Stimulated activated CD8-positive, alpha-beta memory T cell treated with anti-CD3 and anti-CD28 coated beads, Interleukin-4, amount 100 ng/mL, for 48 hours (primary cell): ENCODE measurements around the gene C1orf21.
"Not testable (repeated sequence)": the region's sequence is repeated elsewhere in the genome, so short reads cannot be mapped to it uniquely, and the experiment has no call there.

ENCODE experiments used
- DNase-seq: peaks from one replicate; pipeline ENCODE4 v3.0.0-alpha.2; 2020

C1orf21 gene

DNA sequence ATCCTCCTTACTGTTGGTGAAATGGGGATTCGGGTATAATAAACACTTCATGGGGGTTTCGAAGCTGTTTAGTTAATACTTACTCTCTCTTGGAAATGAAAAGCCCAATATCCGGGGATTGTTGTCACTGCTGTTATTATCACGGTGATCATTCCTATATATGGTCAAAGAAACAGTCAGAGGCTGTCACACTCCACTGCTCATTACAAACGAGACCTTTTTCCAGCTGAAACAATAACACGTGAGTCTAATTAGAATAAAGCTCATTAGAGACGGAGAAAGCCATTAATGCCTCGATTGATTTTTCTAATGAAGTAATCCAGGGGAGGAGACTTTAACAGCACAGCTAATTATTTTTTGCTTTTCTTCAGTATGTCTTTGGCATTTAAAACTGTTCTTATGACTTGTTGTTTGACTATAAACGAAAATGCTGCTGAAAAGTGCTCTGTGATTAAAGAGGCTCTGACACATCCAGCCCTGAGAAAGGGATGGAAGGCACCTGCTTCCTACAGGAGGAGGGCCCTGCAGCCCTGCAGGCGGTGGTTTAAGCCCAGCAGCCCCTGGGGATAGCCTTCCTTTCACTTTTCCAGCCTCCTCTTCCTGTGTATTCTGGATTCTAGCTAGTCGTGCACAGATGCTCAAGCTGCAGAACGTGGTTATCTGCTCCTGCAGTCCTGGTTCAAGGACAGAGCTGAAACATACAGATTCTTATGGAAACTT is 224.2 kb downstream of the C1orf21 start:
- no peak for DNase-seq

DNA sequence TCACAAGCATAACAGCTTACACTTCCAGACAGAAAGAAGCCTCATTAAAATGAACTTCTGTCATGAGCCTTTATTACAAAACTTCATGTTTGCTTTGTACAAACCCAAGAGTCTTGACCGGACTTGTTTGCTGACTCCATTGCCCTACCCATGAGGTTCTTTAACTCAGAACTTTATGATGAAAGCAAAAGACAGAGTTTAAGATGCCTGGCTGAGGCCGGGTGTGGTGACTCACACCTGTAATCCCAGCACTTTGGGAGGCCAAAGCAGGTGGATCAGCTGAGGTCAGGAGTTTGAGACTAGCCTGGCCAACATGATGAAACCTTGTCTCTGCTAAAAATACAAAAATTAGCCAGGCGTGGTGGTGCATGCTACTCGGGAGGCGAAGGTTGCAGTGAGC is 225.4 kb downstream of the C1orf21 start:
- DNase-seq, result not testable (repeated sequence)

DNA sequence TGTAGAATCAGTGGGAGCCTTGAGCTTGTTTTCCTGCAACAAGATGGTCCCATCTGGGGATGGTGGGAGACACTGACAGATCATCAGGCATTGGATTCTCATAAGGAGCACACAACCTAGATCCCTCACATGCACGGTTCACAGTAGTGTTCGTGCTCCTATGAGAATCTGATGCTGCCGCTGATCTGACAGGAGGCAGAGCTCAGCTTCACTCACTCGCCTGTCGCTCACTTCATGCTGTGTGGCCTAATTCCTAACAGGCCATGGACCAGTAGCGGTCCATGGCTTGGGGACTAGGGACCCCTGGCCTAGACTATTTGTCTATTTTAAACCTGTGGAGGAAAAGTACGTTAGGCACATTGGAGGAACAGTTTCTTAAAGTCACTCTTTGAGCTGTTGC is 227.8 kb downstream of the C1orf21 start:
- no peak for DNase-seq

DNA sequence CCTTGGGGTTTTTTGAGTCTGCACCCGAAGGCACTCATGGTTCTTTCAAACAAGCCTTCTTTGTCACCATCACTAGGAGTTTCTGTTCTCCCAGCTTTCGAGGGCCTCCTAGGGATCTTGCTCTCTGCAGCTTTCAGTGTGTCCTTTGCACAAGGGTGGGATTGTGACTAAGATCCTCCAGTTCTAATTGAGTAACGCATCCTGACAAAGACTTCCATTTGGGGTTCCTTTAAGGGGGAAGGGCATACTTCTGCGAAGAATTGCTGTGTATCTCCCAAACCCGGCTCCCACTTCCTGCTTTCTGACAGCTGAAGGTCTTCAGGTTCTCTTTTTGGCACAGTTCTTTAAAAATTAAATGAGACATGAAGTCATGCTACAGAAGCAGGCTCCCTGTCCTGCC is 228.5 kb downstream of the C1orf21 start:
- no peak for DNase-seq

DNA sequence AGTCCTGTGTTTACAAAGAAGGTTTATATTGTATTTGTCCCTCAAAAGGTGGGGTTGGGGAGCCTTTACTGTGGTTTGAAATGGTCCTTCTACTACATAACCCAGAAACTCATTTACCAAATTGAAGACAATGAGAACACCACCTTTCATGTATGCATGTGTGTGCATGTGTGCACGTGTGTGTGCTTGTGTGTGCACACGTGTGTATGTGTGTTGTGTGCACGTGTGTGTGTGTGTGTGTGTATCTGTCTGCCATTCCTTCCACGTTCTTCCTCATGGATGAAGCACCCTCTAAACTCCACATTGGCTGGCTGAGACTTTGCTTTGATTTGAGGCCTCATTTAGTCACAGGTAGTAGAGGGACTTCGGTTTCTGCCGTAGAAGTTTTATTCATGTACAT is 229.7 kb downstream of the C1orf21 start:
- no peak for DNase-seq

DNA sequence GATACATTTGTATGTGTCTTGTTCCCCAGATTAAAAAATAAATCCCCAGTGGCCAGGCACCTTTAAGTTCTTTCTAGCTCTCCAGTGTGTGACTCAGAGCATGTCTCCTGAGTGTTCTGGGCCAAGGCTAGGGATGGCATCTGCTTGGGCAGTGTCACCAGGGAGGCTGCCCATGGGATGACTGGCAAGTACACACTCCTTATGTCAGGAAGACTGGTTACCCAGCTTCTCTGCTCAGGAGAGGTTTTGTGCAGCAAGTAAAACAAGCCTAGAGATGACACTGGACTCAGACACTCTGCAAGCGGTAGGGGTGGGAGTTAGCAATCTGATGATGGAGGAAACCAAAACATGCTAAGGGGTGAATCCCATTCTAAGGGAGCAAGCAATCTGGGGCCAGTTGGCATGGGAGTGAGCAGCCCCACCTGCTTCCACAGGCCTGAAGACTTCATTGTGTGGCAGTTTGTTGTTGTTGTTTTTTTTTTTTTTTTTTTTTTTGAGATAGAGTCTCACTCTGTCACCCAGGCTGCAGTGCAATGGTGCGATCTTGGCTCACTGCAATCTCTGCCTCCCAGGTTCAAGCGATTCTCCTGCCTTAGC is 230.7 kb downstream of the C1orf21 start:
- DNase-seq, result no peak

DNA sequence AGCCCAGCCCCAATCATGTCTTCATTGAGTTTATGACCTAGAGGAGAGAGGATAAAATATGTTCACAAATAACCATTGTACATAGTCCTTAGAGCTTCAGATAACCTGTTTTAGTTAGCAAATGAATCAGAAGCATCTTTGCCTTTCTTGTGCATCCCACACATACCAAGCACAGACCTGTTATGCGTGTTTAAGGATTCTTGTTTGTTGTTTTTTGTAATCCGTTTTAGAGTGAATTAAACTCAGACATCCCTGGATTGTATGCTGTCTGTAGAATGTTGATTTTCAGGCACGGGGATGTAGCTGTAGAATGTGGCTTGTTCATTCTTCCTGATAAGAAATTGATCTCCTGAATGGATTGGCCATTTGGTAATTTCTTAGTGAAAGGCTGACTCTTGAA is 232.0 kb downstream of the C1orf21 start:
- DNase-seq, result no peak

DNA sequence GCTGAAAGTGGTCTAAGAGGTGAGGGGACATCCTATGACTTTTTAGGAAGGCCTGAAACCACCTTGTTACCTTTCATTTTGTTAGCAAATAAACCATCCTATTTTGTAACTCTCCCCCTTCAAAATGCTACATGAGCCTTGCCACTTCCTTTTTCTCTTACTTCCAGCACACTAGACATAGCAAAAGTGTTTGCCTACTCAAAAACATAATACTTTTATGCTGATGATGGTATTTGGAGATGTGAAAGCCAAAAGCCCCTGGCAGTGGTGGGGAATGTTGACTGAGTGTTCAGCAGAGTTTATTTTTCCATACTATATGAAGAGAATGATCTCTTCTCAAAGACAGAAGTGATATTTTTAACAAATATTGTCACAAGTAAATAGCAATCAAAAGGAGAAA is 233.6 kb downstream of the C1orf21 start:
- no peak for DNase-seq

DNA sequence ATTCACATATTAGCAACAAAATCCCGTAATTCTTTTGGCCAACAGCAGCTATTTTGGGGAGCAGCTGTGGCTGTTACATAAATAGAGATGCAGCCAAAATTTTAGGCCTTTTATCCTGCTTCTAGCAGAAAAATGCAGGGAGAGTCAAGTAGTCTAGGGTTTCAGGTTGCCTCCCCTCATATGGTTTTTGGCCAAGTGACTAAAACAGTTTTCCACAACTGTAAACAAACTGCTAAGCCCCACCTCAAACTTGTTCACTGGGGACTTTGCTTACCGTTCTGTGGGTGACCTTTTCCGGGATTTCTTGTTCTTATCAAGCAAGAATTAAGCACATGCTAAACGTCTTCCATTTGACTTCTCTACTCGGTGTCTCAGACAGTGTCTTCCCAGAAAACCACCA is 234.4 kb downstream of the C1orf21 start:
- DNase-seq, result no peak

DNA sequence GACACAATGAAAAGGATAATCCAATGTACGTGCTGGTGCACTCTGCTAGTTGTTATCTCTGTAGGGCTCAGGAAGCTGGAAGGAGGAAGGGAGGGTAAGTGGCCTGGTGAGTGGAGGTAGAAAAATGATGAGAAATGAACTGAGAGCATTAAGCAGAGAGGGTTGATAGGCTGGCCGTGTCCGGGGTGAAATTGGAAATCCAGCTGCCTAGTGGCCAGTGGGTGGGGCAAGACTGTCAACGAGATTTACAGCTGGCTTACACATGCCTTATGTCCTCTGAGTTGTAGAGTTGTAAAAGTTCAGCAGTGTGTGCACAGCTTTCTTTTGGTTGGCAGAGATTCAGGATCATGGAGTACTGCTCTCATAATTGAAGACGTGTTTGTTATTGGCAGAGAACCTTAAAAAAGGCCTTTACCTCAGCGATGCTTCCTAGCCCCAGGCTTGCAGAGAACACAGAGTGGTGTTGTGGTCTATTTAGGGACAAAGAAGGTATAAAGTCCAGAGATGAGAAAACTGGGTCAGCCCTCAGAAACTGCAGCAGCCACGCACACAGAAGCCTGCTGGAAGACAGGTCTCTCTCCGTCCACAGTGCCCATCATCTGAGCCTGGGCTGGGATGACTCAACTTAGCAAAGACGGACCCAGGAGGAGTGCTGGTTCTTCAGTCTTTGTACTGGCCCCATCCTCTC is 235.5 kb downstream of the C1orf21 start:
- DNase-seq, result no peak

DNA sequence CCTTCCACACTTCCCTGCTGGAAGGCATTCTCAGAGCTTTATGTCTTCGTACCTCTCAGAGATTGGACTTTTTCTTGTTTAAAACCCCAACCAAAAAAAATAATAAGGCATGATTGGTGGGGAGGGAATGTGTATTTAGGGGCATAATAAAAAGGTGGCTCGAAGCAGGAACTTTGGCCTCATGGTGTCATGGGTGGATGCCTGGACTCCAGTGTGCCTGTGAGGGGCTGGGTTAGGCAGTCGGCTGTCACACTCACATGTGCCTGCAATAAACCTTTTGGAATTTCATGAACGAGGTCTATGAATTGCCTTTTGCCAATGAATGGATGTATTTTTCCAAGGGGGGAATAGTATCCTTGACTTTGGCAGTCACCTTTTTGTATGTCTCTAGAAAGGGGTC is 236.6 kb downstream of the C1orf21 start:
- DNase-seq, result no peak

DNA sequence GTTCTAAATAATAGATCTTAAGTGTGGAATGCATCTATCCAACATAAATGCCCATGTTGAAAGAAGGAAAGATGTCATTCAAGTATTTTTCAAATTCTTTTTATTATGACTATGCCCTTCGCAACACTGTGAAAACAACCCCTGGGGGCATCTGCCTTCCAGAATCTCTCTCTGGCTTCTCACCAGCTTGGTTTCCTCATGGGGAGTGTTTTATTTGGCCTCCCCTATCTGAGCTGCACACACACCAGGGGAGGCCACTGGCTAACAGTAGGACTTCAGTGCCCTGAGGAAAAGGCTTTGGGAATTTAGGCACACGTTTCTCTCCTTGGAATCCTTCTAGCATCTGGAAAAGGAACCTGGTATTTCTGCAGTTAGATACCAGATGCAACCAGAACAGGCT is 237.2 kb downstream of the C1orf21 start:
- DNase-seq, result no peak

DNA sequence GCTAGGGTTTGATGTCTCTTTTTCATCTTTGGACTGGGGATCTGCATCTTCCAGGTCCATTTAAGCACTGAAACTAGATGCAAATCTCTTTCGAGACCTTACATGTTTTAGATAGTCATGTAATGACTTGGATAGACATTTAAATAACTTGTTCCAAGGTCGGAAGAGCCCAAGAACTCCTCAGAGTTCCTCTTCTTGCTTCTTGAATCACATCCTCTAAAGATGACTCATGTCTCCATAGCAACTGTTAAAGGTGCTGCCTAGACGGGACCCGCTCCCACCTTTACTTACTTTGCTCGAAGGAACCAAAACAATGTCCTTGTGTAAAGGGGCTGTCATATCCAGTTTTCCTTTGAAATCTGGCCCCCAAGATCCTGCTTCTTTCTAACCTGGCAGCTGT is 237.8 kb downstream of the C1orf21 start:
- DNase-seq, result no peak

DNA sequence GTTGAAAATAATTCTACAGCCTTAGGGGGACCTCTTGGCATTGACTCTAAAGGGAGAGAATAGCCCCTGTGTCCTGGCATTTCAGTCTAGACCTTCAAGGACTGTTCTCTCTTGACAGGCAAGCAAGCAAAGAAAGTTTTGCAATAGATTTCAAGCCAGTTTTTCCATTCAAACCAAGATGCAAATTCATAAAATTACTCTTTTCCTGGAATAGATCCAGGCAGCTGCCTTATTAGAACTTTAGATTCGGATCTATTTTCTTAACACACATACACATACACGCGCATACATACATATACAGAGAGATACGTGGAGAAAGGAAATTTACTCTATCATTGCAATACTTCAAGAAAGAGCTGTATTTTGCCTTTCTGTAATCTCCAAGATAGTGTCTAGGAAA is 238.4 kb downstream of the C1orf21 start:
- DNase-seq, result no peak

DNA sequence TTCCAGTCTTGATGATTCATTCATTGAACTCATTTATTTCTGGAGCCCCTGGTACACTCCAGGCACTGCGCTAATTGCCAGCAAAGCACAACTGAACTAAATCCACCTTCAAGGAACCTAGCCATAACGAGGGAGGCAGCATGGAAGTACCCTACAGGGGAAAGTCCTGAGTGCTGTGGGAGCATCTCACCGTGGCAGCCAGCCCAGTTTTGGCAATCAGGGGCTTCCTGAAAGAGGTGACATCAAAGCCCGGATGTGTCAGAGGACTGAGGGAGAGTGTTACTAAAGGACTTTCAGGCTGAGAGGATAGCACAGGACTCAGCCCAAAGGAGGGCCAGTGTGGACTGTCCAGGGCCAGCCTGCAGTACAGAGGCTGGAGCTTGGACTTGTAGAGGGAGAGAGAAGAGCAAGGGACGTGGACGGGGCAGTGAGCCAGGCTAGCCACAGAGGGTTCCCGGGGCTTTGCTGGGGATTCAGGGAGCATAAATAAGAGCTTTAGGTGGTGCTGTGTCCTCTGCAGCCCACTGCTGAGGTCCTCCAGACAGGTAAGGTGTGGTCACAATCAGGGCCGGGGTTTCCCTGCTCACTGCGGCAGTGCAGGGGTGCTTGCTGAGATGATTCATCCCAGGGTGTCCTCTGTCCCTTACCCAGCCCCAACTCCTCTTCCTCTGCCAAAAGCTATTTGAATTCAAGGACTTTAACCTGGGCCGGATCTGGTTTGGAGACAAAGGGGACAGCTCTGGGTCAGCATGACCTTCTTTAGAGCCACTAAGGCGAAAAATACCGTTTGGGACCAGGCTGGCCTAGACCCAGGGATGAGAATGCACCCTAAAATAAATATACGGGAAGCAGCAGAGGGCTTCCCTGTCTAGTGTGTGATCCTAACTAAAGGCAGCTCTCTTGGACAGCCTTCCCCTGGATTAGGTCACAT is 239.5 kb downstream of the C1orf21 start:
- no peak for DNase-seq

DNA sequence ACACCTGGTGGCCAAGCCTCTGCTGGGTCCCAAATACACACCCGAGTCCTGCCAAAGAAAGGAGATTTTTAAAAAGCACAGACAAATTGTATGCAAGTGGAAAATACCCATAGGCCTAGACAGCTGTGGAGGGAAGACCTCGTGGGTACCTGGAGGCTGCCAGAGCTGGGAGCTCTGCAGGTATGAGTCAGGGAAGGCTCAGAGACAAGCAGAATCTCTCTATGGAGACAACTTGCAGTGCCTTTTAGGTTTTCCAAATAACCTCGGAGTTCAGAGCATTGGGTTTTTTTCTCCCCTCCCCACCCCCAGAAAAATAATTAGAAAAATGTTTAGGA is 240.1 kb downstream of the C1orf21 start:
- no peak for DNase-seq

DNA sequence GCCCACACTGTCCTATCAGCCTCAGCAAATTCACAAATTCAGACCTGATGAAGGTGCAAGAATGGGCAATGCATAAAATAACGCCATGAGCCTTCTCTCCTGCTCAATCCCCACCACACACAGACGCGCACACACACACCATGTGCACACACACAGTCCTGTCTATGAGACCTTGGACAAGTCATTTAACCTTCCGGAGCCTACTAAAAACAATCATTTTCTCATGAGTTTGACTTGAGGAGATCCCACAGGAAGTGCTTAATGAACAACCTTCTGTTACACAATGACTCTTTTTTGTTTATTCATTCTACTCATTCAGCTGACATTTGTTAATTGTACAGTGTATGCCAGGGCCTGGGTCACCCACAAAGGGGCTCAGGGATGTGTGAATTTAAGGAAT is 242.4 kb downstream of the C1orf21 start:
- DNase-seq, result no peak

DNA sequence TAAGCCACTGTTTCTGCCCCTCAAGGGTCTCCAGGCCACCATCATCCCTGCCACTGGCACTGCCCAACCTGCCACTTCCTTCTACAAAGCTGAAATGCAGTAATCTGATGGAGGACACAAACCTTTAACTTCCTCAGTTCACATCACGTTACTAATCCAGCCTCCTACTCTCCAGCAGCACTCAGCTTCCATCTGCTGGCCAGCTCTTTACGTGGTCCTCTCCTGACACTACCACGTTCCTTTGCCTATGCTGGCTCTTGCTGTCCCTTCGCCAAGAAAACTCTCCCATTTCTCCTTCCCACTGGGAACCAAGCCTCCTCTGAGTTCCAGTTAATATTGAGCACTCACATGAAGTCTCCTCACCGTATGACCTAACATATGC is 243.8 kb downstream of the C1orf21 start:
- DNase-seq, result no peak

DNA sequence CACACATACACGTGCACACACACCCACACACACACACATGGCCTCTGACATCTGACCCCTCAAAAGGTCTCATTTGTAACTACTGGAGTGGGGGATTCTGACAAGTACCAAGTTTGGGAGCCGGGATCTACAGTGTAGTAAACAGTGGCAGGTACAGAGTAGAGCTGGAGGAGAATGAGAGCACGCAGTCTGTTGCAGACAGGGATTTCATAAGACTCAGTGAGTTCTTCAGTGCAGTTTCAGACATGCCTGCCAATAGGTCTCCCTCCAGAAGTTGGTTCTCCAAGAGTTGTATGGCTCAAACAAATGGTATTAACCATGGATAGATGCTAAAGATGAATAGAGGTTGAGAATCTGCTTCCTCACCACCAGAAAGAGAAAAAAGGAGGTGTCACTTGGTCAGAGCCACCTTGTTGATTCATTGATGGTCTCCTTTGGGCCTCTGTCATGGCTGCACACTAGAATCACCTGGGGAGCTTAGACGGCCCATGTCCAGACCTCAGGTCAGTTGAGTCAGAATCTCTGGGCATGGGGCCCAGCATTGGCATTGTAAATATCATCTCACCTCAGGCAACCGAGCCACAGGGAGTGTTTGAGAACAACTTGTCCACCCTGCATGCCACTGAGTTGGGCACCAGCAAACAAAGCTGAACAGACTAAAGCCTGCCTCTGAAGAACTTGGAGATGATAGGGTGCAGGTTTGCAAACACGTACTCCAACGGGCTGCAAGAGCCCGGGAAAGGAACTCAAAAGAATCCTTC is 245.8 kb downstream of the C1orf21 start:
- DNase-seq, result no peak

DNA sequence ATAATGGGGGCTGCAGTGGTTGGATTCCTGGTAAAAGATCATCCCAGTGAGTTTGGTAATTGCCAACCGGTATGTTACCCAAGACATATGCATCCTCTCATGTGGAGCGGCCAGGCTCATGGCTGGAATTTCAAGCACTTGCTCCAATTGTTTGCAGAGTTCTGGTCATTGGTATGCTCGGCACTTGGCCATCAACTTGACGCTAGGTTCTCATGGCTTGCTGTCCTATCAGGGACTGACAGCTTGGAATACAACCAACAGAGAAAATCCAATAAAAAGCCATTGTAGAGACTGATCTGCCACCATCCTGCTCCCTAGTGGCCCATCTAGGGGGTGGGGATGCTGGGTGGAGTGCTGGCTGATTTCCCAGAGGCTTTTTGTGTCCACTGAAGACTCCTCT is 247.0 kb downstream of the C1orf21 start:
- no peak for DNase-seq

DNA sequence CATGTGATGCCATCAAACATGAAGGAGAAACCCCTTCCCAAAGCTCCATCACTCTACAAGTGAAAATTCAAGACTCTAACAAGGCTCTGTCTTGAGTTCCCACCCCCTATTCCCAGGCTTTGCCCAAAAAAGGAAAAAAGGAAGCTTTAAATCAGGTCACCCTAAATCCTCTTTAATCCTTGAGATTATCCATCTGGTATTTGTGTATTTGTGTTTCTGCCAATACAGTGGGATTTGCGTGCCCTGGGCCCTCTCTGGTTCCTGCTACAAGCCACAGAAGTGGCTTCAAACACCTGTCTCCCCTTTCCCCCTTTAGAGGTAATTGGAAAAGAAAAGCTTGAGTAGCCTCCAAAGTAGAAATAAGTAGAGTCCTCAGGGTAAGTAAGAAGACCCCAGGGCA is 247.5 kb downstream of the C1orf21 start:
- no peak for DNase-seq

DNA sequence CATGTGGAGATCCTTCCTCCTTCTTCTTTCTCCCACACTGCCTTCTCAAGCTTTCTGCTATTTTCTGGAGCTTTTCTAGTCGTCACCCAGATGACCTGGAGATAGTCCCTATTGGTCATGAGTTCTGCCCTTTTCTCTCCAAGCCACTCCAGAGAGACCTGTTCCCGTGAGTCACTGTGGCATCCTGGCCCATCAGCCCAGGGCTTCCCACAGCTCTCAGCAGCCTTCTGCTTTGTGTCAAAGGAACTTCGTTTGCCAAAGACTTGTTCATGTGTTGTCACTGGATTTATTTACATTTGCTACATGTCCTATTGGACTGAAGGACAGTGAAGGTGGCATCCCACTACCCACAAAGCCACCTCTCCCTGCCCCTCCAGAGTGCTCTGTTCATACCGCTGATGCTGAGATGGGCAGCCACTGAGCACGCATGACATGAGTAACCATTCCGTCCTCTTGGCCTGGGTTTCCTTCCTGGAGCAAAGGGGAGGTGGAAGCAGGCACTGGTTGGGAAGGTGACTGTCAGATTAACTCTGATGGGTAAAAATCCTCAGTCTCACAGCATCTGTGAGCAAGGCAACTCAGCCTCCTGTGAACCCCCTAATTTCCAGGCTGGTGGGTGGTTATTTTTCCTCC is 248.6 kb downstream of the C1orf21 start:
- DNase-seq, result no peak
